HG03108 (cell line): Measurements from ENCODE around the gene POLR2H.
"Not testable (repeated sequence)": the region's sequence is repeated elsewhere in the genome, so short reads cannot be mapped to it uniquely, and the experiment has no call there.

Experiments used
- ATAC-seq: cut with Tn5 transposase; IDR thresholded peaks from one replicate; pipeline ENCODE4 v1.9.1; 2021; ENCODE audit warnings: moderate library complexity; ENCODE audit not compliant: unreplicated experiment

Gene POLR2H

DNA sequence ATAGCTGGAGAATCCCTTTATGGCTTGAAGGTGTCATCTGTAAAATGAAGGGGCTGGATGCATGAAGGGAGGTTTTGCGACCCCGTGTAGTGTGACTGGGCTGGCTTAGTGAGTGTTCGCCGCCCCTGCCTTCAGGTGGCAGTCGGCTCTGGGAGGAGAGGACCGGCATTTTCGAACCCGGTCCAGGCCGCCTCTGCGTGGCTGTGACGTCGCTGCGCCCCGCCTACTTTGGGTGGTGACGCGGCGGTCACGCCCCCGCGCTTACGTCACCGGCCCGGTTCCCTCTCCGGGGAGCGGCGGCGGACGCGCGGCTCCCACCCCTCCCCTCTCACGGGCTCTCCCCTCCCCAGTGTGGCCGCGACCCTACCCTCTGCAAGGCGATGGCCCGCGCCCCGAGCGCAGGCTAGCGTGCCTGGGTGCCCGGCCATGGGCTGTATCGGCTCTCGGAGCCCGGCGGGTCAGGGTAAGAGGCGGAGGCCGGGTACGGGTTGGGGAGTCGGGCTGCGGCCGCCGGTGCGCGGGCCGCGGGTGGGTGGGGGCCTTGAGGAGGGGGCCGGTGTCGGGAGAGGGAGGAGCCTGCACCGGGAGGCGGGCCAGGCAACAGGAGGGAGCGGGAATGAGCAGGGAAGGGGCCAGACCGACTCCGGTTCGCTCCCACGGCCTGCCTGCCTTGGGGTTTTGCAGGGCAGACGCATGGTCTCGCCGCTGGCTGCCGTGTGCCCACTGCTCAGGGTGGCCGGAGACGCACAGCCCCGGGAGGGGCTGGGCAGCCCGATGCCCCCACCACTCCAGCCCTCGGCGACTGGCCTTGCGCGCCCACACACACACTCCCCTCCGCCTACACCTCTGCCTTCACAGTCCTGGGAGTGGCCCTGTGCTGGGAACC is 25.6 kb upstream of the POLR2H start:
- ATAC-seq: peak; percentile 71

DNA sequence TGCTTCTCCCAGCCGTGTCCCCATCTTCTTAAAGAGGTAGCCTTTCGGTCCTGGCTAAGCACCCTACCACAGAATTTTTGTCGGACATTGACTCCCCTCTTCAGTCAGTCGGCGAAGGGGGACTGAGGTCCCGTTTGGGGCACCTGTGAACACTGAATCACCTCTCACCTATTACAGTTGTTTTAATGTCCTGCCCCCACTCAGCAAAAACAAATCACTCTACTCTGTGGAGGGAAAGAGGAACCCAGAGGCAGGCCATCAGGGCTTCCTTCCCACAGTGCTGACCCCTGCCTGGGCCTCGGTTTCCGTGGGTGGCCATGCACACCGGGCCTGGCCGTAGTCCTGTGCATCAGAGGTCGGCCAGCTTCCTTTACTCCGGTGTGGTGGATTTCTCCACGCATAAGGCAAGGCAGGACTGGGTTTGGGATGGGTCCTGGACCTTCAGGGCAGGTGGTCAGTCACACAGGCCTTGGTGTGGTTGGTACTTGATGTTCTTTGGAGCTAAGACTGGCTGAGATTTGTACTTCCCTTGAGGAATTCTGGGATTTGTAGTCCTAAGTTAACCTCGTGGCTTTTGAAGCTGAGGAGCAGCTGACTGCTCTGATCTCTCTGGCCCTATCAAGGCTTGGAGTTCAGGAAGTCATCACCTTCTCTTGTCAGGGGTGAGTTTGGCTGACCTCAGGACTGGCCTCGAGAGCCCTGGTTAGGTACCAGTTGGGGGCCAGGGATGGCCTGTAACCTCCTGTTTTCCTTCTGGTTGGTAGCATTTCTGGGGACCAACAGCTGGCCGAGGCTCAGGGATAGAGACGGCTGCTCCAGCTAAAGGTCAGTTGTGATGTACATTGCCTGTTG is 24.7 kb upstream of the POLR2H start:
- ATAC-seq: no peak

DNA sequence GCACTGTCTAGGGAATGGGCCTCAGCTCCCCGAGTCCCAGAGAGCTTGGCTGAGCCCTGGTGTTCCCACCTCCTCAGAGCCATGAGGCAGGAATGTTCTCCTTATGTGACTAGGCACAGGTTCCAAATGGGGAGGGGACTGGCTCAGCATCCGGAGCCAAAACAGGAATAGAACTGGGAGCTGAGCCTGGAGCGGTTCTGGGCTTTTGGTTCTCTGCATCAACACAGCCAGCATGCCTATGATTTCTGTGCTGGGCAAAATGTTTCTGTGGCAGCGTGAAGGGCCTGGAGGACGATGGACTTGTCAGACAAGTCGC is 24.2 kb upstream of the POLR2H start, which contains the start of gene FAM131A:
Gene FAM131A (plus strand): TSS at position 202 of the 316 bp plus-strand sequence. CDS start 31 bp downstream, at position 233.
- ATAC-seq: no peak

DNA sequence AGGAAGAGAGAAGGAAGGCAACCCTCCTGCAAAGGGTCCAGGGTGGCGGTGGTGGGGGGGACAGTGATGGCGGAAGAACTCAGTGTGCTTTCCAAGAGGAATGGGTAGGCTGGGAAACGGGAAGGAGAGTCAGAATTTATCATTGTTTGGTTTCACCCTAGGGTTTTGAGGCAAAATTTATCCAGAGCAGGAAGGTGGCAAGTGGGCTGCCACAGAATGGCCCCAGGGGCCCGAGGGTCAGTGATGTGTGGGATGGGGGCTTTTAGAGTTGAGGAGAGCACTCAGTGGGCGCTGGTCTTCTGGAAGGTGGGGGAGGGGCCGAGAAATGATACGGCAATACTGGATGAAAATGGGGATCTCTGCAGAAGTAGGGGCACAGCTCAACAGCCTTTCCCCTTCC is 23.5 kb upstream of the POLR2H start:
- no peak for ATAC-seq

DNA sequence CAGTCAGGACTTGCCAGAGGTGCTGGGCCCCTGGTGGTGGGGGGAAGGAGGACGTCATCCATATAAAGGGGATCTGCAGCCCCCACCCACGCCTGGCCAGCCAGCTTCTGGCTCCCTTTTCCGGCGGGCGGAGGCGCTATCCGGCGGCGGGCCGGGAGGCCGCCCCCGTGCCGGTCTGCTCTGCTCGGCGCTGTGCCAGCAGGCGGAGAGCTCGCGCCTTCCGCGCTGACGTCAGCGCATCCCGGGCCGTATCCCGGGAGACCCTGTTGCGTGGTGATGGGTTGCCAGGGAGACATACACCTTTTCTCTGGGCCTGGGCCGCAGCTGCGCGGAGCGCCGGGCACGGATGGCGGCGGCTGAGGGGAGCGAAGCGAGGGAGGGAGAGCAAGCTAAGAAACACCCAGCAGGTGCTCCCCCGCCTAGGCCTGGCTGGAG is 23.0 kb upstream of the POLR2H start:
- ATAC-seq: no peak

DNA sequence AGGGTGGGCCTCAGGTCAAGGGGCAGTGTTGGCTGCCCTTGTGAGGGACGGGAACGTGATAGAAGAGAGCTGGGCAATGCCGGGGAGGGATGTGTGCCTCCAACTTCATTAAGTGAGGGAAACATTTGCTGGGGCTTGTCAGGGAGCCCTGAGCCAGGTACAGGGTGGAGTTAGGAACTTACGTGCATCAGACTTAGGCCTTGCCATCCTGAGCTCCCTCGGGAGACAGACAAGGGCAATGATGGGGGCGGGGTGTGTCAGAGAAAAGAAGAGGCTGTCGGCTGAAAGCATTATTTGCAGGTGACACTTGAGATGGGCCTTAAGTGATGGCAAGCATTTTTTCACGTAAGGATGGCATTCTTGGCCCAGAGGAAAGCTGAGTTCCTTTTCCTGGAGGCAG is 22.5 kb upstream of the POLR2H start:
- no peak for ATAC-seq

DNA sequence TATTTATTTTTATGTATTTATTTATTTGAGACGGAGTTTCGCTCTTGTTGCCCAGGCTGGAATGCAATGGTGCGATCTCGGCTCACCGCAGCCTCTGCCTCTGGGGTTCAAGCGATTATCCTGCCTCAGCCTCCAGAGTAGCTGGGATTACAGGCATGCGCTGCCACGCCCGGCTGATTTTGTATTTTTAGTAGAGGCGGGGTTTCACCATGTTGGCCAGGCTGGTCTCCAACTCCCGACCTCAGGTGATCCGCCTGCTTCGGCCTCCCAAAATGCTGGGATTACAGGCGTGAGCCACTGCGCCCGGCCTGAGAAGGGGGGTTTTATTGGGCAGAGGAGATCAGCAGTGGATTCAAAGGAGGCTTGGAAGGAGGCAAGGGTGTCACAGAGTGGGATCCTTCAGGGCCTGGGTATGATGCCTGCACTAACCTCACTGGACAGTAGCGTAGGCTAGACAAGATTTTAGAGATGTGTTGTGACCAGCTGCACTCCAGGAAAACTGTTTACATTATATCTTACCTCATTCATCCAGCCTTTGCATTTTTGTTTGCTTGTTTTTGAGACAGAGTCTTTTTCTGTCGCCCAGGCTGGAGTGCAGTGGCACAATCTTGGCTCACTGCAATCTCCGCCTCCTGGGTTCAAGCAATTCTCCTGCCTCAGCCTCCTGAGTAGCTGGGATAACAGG is 21.9 kb upstream of the POLR2H start:
- ATAC-seq: not testable (repeated sequence)

DNA sequence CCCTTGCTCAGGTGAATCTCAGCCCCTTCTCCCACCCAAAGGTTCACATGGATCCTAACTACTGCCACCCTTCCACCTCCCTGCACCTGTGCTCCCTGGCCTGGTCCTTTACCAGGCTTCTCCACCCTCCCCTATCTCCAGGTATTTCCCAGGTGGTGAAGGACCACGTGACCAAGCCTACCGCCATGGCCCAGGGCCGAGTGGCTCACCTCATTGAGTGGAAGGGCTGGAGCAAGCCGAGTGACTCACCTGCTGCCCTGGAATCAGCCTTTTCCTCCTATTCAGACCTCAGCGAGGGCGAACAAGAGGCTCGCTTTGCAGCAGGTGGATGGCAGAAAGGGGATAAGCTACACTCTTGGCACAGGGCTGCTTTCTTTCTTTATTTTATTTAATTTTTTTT is 19.6 kb upstream of the POLR2H start:
- no peak for ATAC-seq

DNA sequence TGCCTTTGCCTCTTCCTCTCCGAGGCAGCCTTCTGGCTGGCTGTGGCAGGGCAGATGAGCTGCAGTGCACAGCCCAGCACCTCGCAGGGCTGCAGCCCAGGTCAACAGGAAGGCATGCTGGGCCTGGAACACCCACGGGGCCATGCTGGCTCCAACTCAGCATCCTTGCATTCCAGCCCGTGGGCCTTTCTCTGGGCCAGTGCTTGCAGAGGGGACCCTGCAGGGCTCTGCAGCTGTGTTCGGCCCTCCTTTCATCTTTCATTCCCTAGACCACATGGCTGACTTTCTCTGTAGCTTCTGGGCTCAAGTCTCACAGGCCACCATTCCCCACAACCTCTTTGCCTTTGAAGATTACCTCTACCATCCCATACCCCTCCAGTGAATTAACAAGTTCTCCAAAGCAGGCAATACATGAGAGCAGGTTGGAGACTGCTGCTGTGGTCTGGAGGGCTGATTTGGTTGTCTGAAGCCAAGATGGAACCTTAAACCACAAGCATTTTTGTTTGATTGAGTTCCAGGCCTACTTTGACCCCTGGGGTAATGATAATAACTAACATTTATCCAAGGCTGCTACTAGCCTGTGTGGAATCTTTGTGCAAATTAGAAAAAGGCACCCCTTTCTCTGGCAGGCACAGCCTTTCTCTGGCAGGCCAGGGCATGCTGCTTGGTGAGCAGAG is 18.2 kb upstream of the POLR2H start:
- no peak for ATAC-seq

DNA sequence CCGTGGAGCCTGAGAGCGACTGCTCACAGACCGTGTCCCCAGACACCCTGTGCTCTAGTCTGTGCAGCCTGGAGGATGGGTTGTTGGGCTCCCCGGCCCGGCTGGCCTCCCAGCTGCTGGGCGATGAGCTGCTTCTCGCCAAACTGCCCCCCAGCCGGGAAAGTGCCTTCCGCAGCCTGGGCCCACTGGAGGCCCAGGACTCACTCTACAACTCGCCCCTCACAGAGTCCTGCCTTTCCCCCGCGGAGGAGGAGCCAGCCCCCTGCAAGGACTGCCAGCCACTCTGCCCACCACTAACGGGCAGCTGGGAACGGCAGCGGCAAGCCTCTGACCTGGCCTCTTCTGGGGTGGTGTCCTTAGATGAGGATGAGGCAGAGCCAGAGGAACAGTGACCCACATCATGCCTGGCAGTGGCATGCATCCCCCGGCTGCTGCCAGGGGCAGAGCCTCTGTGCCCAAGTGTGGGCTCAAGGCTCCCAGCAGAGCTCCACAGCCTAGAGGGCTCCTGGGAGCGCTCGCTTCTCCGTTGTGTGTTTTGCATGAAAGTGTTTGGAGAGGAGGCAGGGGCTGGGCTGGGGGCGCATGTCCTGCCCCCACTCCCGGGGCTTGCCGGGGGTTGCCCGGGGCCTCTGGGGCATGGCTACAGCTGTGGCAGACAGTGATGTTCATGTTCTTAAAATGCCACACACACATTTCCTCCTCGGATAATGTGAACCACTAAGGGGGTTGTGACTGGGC is 16.8 kb upstream of the POLR2H start:
- no peak for ATAC-seq

DNA sequence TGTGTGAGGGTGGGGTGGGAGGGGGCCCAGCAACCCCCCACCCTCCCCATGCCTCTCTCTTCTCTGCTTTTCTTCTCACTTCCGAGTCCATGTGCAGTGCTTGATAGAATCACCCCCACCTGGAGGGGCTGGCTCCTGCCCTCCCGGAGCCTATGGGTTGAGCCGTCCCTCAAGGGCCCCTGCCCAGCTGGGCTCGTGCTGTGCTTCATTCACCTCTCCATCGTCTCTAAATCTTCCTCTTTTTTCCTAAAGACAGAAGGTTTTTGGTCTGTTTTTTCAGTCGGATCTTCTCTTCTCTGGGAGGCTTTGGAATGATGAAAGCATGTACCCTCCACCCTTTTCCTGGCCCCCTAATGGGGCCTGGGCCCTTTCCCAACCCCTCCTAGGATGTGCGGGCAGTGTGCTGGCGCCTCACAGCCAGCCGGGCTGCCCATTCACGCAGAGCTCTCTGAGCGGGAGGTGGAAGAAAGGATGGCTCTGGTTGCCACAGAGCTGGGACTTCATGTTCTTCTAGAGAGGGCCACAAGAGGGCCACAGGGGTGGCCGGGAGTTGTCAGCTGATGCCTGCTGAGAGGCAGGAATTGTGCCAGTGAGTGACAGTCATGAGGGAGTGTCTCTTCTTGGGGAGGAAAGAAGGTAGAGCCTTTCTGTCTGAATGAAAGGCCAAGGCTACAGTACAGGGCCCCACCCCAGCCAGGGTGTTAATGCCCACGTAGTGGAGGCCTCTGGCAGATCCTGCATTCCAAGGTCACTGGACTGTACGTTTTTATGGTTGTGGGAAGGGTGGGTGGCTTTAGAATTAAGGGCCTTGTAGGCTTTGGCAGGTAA is 16.0 kb upstream of the POLR2H start:
- no peak for ATAC-seq

DNA sequence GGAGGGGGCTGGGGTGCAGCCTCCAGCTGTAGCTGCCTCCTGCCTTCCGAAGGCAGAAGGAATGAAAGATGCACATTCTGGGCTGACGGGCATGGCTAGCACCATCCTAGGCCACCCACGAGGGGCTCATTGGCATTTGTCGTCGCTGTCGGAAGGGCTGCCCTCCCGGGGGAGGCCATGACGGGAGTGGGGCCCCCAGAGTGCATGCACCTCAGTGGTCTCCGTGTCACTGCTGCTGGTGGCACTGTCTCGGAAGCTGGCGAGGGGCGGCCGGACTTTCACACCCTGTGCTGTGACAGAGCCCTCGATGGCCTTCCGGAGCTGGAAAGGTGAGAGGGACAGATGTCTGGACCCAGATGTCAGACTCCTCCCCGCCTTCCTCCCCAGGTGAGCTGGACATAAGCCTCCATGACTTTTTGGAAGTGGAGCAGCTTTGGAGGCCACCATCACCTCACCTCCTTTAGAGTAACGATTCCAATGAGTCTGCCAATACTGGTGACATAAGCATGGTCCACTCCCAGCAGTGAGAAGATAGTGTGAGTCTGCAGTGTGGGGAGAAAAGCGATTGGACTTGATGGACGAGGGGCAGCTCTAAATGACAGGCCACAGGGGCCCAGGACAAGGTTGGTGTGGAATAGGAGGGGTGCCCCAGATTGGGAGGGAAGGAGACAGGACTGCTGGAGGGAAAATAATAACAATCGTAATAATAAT is 14.9 kb upstream of the POLR2H start:
- no peak for ATAC-seq

DNA sequence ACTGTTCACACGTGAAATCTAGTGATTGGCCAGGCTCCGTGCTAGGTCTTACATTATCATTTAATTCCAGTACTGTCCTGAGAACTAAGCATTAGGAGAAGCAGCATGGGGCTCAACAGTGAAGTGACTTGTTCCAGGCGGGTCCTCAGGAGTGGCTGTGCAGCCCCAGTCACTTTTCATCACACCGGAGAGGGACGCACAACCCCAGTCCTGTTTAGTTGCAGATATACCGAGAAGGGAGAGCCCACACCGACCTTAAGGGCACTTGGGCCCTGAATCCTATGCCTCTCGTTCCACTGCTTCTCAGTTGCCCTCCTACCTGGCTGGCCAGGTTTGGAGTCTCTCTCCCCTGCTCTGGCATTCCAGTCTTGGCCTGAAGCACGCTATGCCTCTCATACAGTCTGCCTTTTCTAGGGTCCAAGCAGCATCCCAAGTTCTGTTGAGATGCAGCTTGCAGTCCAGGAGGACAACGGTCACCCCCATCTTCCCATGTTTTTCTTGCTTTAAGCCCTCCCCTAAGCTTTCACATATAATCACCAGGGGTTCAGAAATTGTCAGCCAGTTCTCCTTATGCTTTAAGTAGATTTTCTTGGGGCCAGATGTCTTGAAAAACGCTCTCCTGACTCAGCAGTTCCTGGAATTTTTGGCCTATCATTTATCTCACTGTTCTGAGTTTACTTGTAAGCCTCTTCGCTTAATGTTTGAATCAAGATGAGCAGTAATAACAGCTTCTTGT is 14.0 kb upstream of the POLR2H start:
- ATAC-seq: no peak

DNA sequence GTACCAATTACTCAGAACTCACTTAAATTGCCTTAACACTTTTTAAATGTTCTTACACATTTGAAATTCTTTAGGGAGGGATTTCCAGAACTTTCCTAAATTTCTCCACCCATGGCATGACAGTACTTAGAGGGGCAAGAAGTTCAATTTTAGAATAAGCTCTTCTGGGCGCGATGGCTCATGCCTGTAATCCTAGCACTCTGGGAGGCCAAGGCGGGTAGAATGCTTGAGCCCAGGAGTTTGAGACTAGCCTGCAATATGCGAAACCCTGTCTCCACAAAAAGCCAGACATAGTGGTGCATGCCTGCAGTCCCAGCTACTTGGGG is 13.5 kb upstream of the POLR2H start:
- no peak for ATAC-seq

DNA sequence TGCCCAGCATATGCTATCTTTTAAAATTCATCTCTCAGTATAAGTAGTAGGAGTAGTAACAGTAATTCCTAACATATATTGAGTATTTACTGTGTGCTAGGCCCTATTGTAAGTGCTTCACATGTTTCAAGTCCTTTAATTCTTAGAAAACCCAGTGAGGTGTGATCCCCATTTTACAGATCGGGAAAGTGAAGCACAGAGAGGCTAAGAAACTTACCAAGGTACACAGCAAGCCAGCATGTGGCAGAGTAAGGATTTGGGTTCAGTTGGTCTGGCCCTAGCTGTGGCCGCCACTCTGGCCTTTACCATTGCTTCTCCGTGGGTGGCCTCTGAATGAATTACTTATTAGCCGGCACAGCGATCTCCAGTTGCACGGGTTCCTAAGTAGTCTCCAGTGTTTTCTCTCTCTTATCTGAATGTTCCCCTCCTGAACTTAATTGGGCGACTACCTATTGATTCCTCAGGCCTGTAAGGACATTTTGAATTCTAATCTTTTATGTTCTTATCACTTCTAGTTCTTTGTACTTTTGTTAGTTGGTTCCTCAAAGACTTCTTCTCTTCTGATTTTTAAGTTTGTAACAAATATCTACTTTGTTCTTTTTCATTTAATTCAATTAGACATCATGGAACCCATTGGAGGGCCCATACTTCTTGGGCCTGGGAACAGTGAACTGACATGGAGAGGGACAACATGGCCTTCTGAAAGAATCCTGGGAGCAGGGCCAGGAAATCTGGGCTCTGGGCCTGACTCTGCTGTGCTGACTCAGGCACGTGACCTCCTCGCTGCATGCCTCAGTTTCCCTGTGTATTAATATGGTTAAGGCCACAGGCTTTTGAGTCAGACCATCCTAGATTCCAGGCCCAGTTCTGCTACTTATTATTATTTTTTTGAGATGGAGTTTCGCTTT is 11.7 kb upstream of the POLR2H start:
- ATAC-seq: no peak

DNA sequence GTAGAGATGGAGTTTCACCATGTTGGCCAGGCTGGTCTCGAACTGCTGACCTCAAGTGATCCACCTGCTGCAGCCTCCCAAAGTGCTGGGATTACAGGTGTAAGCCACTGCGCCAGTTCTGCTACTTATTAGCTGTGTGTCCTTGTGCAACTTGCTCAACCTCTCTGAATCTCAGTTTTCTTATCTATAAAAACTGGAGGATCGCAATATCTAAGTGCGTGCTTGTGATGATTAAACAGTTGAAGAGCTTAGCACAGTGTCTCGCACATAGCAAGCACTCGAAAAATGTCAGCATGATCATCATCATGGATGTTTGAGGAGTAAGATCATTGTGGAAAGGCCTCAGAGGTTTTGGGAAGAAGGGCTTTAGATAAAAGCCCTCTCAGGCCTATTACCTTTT is 10.9 kb upstream of the POLR2H start:
- ATAC-seq: no peak

DNA sequence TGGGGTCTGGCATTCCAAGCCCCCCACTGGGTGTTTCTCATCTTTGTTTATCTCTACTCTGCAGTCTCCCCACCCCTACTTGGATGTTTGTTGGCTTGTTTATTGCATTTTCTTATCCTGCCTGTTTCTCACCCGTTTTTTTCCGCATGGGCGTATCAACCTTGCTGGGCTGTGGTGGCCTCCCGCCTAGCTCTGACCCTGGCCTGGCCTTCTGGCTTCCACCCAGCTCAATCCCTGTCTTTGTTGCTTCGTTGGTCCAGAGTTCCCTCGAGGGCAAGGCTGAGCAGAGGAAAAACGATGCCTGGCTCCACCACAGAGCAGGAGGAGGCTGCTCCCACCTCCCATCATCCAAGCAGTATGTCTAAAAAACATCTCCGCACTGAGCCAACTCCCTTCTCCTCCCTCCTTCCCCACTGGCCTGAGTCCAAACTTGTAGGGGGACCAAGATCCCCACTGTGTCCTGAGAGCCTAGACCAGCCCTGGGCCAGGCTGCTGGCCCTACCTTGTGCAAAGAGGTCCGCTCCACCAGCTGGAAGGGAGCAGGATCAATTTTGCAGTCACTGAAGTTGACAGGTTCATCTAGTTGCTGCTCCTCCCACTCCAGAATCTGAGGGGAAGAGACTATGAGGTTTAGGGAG is 9.9 kb upstream of the POLR2H start:
- no peak for ATAC-seq
